Measurements from ENCODE around the gene CNOT6L. TPM values are rescaled to one million over a fixed set of nuclear protein-coding genes. Genes with fewer than 3 reads are reported as not detected.

CNOT6L gene
- total RNA-seq, 1 experiment from 2014 or later, result 14.5 TPM

DNA sequence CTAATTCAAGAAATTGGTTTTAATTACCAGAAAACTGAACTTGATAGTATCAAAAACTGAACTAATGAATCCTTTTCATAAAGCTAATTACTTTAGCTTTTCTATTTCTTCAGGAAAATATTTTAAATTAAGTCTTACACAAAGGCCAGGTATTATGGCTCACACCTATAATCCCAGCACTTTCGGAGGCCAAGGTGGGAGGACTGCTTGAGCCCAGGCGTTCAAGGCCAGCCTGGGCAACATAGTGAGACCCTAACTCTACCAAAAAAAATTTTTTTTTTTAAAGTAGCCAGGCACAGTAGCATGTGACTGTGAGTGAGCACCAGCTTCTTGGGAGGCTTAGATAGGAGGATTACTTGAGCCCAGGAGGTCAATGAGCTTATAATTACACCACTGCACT lies 19.1 kb downstream of the CNOT6L start:
- DNase-seq, result no peak
- WGBS (ENCODE audit: extremely low coverage, insufficient read length, low lambda C conversion rate), result no CpG with 5 or more reads among the region's 2 CpGs
- H3K9me3 Mint-ChIP-seq, result peaks cover 0 to 4% of the 10 kb centered on the region in 2 experiments; a peak in 1 of 5 replicates

More for the DNA sequence above, 19.1 kb downstream of the CNOT6L start:
- Histone ChIP-seq H4K8ac (replicated peaks; ENCODE audit: insufficient read length, low read depth, low read length) (no peak overlapping the region), H3K23ac (ENCODE audit: insufficient read length, low read depth, low read length) (no peak overlapping the region), H4K5ac (ENCODE audit: insufficient read length, low read depth, low read length) (no peak overlapping the region), H3K4me2 (ENCODE audit: insufficient read depth, insufficient read length, low read length) (no peak overlapping the region), H2BK15ac (ENCODE audit: low read depth, low read length) (no peak overlapping the region), H2BK120ac (ENCODE audit: low read depth, low read length, poor library complexity, severe bottlenecking) (no peak overlapping the region), H3K27ac (ENCODE audit: insufficient read length, low read depth, low read length) (no peak overlapping the region), H4K20me1 (ENCODE audit: control insufficient read depth, insufficient read depth, insufficient read length) (no peaks in the 10 kb centered on the region), H3K56ac (ENCODE audit: insufficient read length, low read depth, low read length) (no peak overlapping the region), H2BK12ac (ENCODE audit: insufficient read length, low read depth, low read length) (no peak overlapping the region), H3K79me2 (ENCODE audit: insufficient read depth, low read length) (no peaks in the 10 kb centered on the region; the same call in 1 of the 2 replicates), H3K27me3 (ENCODE audit: insufficient read depth, low read length) (no peaks in the 10 kb centered on the region), H3K79me1 (ENCODE audit: insufficient read depth, low read depth, low read length, poor library complexity, severe bottlenecking) (no peaks in the 10 kb centered on the region), H3K9ac (ENCODE audit: extremely low read depth, insufficient read length, low read length) (no peak overlapping the region), H2BK20ac (ENCODE audit: low read depth, low read length, poor library complexity, severe bottlenecking) (no peak overlapping the region), H3K4ac (ENCODE audit: low read depth, low read length) (no peak overlapping the region), H2BK5ac (ENCODE audit: insufficient read length, low read length) (no peak overlapping the region), H3K14ac (ENCODE audit: insufficient read depth, low read length) (no peak overlapping the region), H3K23me2 (ENCODE audit: insufficient read length, low read depth, low read length, poor library complexity, severe bottlenecking) (no peaks in the 10 kb centered on the region), H2AFZ (ENCODE audit: low read length) (no peak overlapping the region), H3T11ph (ENCODE audit: low read length) (no peak overlapping the region), H3K9me3 (ENCODE audit: control insufficient read depth, low read depth, low read length) (no peaks in the 10 kb centered on the region), H3K4me1 (ENCODE audit: insufficient read depth, low read length) (no peaks in the 10 kb centered on the region), H4K91ac (ENCODE audit: insufficient read length, low read depth, low read length) (no peak overlapping the region), H2AK5ac (ENCODE audit: insufficient read length, low read length) (no peak overlapping the region), H3K18ac (ENCODE audit: insufficient read length, low read depth, low read length) (no peak overlapping the region)
- Mint-ChIP-seq H3K27me3 (ENCODE audit: low read depth) (no peaks in the 10 kb centered on the region), H3K36me3 (ENCODE audit: insufficient read depth in 1 of 3, low read depth in 3 of 3) (peaks cover 2 to 5% (median 4%) of the 10 kb centered on the region in 3 experiments; a peak in 5 of 7 replicates), H3K4me3 (no peak overlapping the region), H3K4me1 (peaks cover 12 to 16% of the 10 kb centered on the region in 2 experiments), H3K27ac (peak overlapping the region in 1 of 3 experiments; percentile 55; a peak in 1 of 7 replicates)
- TF ChIP-seq, protein P1, sequence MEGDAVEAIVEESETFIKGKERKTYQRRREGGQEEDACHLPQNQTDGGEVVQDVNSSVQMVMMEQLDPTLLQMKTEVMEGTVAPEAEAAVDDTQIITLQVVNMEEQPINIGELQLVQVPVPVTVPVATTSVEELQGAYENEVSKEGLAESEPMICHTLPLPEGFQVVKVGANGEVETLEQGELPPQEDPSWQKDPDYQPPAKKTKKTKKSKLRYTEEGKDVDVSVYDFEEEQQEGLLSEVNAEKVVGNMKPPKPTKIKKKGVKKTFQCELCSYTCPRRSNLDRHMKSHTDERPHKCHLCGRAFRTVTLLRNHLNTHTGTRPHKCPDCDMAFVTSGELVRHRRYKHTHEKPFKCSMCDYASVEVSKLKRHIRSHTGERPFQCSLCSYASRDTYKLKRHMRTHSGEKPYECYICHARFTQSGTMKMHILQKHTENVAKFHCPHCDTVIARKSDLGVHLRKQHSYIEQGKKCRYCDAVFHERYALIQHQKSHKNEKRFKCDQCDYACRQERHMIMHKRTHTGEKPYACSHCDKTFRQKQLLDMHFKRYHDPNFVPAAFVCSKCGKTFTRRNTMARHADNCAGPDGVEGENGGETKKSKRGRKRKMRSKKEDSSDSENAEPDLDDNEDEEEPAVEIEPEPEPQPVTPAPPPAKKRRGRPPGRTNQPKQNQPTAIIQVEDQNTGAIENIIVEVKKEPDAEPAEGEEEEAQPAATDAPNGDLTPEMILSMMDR (conservative IDR thresholded peaks at IDR 0.05), result no peak

Measured in H9 (cell line).